HG03175 (cell line): ENCODE measurements around the gene SUV39H1.

Source experiments
- ATAC-seq: cut with Tn5 transposase; IDR thresholded peaks from one replicate; pipeline ENCODE4 v1.9.1; 2021; ENCODE audit warnings: mild to moderate bottlenecking, moderate library complexity; ENCODE audit not compliant: unreplicated experiment

The SUV39H1 gene

DNA sequence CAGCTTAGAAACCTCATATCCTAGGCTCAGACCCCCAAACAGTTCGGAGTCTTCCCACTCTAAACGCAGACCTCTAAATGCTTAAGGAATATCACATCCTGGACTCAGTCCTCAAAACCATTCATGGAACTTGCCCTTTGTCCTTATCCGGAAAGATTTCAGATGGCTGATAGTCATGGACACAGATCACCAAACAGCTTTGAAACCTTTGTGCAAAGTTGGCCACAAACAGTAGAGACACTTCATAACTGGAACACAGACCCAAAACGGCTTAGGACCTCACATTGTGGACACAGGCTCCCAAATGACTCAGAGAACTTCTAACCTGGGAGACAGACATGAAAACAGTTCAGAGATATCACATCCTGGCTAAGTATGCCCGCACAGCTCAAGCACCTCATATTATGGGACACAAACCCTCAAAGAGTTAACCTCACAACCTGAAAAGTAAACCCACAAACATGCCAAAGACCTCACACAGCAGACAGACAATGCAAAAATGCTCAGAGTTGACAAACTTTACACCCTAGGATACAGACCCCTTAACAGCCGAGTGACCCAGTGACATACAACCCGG lies 15.5 kb downstream of the SUV39H1 start:
- ATAC-seq = no peak

DNA sequence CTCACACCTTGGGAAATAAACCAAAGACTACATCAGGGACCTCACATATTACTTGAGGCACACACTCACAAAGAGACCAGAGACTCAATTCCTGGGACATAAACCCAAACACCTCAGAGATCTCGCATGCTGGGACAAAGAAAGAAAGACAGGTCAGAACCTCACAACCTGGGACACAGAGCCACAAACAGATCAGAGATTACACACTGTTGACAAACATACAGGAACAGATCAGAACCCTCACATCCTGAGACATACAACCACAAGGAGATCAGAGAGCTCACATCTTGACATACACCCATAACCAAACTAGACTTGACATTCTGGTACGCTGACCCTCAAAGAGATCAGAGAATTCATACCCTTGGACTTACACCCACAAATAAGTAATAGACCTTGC lies 17.3 kb downstream of the SUV39H1 start:
- ATAC-seq = no peak

DNA sequence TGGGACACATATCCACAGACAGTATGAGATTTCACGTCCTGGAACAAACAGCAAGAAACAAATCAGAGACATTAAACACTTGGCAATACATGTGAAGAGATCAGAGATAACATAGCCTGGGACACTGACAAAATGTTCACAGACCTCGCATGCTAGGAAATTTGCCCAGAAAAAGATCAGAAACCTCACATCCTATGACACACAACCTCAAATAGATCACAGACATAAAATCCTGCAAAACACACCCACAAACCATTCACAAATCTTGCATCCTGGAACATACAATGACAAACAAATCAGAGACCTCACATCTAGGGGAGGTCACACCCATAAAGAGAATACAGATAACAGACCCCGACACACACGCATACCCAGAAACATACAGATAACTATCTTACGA lies 18.0 kb downstream of the SUV39H1 start:
- ATAC-seq = no peak

DNA sequence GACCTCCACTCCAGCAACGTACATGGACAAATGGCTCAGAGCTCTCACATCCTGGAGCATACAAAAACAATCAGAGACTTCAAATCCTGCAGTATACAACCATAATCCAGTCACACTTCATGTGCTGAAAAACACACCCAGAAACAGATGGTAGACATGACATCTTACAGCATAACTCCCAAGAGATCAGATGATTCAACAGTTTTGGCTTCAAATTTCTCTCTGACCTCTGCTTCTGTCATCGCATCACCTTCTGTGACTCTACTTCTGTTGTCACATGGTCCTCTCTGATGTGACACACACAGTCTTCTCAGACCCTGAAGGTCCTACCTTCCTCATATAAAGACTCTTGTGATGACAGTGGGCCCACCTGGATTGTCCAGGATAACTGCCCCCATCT lies 18.5 kb downstream of the SUV39H1 start:
- ATAC-seq = no peak

DNA sequence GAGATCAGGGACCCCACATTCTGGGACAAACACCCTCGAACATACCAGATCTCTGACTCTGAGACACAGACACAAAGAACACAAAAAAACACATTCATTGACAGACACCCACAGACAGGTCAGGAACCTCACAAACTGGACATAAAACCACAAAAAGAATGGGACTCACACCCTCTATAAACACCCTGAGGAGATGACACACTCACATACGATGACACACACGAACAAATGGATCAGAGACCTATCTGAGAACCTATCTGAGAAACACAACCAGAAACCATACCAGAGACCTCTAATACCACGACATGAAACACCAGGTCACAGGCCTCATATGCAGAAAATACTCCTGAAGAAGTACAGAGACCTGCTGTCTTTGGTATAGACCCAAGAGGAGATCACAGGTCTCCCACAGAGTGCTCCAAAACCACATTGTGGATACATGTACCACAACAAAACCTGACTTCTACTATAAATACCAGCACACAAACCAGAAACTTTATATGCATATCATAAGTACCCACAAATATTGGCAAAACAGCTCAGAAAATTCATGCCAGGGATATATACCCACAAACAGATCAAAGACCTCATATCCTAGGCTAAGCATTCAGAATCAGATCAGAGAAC lies 19.5 kb downstream of the SUV39H1 start:
- ATAC-seq = no peak

DNA sequence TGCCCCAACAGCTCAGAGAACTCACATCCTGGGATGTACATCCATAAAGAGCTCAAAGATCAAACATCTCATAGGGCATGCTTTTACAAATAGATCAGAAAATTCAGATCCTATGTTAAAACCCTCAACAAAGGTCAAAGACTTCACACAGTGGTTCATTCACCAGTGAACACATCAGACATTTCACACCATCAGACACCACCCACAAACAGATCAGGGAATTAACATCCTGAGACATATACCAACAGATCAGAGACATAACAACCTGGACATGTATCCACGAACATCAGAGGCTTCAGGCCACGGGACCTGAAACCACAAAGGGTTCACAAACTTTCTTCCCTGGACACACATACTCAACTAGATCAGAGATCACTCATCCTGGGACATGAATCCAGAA lies 23.4 kb downstream of the SUV39H1 start:
- no peak for ATAC-seq

DNA sequence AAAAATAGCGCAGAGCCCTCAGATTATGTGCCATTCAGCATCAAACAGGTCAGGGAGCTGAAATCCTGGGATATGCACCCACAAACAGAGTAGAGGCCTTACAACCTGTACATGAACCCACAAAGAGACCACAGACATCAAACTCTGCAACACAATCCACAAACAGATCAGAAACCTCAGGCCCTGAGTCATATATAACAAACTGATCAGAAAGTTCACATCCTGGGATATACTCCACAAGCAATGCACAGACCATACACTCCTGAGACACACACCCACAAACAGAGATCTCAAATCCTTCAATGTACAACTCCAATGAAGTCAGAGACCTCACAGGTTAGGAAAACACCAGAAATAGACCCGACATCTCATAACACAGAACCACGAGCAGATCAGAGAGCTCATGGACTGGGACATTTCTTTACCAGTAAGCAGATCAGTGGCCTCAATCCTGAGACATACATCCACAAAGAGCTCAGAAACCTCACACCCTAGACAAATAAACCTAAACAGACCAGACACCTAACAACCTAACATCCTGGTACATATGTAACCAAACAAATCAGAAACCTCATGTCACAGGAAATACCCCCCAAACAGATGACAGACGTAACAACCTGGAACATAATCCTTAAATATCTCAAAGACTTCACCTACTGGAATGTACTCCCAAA lies 24.2 kb downstream of the SUV39H1 start:
- ATAC-seq = no peak

DNA sequence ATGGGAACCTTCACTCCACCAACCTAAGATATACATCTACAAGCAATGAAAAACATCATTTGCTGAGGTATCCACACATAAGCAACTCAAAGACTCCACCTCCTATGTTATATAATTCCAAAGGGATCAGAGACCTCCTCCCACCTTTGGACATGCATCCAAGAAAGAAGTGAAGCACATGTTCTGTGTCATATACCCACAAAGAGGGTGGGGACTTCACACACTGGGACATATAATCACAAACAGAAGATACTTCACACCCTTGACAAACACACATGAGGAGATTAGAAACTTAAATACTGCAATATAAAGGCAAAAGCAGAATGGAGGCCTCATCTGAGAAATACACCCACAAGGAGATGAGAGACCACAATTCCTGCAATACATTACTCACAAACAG lies 25.4 kb downstream of the SUV39H1 start:
- no peak for ATAC-seq

DNA sequence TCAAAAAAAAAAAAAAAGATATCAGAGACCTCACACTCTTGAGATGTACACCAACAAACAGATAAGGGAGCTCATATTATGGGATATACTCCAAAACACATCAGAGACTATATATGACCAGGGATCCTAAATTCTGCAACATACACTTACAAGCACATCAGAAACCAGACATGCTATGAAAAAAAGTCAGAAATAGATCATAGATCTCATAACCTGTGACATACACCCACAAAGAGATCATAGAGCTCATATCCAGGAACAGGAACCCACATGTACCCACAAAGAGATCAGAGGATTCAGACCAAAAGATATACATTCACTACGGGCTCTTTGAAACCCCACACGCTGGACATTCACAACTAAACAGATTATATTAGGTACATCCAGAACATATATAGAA lies 30.1 kb downstream of the SUV39H1 start:
- ATAC-seq = no peak

DNA sequence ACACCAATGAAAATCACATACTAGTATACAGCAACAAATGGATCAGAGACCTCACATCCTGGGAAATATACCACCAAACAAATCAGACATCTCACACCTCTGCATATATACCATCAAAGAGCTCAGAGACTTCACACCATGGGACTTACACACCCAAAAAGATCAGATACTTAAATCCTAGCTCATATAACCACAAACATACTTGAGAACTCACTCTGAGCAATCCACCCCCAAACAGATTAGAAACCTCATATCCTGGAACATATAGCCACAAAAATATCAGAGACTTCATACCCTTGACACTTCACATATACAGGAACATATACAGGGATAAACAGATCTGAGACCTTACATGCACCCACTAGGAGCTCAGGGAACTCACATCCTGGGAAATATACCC lies 32.1 kb downstream of the SUV39H1 start:
- no peak for ATAC-seq

DNA sequence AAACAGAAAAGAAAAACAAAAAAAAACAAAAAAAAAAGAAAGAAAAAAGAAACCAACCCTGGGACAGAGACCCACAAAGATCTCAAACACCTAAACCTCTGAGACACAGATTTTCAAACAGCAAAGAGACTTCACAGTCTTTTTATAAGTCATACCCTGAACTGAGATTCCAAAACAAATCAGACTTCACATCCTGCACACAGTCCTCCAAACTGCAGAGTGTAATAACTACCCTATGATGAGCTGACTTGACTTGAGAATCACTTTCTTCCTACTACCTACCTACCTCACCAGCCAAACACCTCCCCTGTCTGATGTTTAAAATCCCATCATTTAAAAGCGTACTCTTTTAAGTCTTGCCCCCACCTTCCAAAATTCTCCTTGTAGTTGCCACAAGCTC lies 39.8 kb downstream of the SUV39H1 start:
- no peak for ATAC-seq

DNA sequence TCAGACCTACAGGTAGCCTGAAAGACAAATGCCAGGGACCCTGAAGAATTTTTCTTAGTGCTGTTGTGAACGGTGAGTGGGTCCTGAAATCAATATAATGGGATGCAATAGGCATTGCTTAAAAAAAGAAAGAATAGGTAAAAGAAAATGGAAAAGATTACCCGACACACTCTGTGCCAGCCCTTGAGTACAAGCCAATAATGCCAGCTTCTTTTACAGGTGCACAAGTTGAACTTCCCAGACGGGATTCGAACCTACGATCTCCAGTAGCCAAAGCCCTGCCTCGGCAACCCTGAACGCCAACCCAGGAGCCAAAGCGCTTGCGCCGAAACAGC lies 40.3 kb downstream of the SUV39H1 start:
- ATAC-seq = no peak

DNA sequence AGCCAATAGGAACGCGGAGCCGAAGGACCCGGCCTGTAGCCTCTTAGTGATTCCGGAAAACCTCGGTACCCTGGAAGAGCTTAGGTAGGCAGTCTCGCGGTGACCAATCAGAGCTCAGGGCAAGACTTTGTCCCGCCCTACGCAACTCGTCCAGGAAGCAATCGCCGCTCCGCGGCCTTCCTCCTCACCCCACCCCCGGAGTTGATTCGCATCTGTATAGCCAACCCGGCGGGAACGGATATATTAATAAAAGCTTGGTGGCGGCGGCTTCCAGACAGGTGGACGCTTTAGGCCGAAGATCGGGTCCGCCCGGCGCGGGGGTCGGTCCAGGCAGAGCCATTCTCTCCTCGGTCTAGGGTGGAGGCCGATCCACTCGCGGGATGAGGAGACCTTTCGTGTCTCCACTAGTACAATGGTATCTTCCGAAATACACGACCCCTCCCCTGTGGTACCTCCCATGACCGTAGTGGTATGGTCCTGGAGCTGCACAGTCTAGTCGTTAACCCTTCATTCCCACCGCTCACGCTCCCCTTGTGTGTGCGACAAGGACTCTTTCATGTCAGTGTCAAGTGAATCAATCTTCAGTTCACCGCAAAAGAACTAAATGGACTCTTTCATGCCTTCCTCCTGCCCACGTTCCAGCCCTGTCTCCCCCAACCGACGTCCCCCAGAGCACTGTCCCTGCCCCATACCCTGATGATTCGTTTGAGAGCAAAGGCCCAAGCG lies 40.8 kb downstream of the SUV39H1 start:
- peak; percentile 98 for ATAC-seq

DNA sequence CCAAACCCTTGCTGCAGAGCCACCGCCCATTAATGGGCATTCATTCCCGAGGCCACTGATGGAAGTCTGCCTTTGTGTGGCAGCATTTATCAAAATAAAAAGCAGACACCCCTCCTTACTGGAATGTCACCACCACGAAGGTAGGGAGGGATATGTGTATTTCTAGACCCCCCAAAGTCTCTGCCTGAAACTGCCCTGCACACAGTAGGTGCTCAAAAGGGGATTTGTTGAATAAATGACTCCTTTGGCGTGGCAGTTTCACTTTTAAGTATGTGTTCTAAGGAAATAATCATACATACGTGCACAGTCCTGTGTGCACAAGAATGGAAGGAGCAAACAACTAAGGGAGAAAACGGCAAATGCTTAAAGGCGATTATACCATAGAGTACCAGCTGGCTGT lies 41.4 kb downstream of the SUV39H1 start:
- no peak for ATAC-seq

DNA sequence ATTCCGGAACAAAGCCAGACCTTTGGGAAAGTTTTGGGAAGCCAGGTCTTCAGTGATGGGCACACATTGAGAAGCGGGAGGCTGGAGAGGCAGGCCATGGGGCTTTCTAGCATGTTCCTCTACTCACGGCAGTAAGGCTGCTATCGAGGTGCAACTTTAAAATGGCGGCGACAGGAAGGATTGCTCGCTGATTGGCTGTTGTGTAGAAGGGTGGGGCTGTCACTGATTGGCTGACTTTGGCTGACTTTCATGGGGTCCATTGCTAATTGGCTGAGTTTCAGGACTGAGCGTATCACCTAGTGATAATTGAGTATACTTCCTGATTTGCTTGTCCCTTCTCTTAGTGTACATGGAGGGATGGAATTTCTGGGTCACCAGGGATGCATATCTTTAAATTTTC lies 45.3 kb downstream of the SUV39H1 start:
- ATAC-seq = no peak

DNA sequence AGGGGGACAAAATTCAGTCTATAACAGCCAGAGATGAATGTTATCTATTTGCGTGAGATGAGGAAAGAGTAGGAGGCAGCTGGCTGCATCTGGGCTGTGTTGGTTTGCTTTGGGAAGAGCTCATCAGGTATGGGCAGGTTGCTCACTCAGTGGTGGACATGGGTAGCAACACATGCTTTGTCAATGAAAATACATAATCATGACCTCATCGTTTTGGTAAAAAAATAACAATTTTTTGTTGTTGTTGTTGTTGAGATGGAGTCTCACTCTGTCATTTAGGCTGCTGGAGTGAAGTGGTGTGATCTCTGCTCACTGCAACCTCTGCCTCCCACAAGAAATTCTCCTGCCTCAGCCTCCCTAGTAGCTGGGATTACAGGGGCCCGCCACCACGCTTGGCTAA lies 48.7 kb downstream of the SUV39H1 start:
- ATAC-seq = no peak

DNA sequence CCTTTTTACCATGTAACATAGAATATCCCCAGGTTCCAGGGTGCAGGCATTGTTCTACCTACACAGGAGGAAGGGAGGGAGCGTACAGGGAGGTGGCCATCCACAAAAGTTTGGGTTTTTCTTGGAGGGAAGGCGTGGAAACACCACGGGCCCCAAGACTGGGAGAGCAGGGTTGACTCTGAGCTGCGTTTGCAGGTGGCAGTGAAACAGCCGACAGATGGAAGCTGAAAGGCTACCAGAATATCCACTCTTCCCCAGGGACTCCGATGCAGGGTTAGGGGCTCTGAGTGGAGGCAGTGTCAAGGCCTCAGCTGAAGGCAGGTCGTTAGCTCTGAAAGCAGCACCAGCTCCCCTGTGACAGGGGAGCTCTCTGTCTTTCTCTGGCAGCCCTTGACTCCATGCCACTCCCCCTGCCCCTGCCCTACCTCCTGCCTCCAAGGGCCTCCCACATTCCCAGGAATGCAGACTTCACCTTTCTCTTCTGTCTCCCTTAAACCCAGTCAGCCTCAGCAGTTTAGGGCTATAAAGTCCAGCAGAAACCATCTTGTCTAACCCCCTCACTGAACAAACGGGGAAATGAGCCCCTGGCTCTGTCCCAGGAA lies 51.0 kb downstream of the SUV39H1 start:
- ATAC-seq = no peak

DNA sequence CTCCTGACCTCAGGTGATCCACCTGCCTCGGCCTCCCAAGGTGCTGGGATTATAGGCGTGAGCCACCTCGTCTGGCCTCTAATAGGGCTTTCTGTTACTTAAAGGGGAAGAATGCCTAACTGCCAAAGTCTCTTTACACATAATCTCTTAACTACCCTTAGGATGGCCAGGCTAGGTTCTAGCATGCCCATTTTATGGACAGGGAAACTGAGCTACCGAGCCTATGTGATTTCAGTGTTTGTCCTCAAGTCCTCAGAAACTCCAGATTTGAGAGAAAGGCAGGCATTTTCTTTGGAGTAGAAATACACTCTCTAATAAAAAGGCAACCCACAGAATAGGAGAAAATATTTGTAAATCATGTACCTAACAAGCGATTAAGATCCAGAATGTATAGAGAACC lies 52.6 kb downstream of the SUV39H1 start:
- ATAC-seq = no peak

DNA sequence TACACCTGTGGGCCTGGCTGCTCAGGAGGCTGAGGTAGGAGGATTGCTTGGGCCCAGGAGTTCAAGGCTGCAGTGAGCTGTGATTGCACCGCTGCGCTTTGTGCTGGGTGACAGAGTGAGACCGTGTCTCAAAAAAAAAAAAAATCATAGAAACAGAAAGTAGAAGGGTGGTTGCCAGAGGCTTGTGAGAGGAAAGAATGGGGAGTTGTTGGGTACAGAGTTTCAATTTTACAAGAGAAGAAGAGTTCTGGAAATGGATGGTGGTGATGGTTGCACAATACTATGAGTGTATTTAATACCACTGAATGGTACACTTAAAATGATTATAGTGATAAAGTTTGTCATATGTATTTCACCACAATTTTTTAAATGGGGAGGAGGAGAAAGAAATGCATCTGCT lies 54.8 kb downstream of the SUV39H1 start:
- no peak for ATAC-seq

DNA sequence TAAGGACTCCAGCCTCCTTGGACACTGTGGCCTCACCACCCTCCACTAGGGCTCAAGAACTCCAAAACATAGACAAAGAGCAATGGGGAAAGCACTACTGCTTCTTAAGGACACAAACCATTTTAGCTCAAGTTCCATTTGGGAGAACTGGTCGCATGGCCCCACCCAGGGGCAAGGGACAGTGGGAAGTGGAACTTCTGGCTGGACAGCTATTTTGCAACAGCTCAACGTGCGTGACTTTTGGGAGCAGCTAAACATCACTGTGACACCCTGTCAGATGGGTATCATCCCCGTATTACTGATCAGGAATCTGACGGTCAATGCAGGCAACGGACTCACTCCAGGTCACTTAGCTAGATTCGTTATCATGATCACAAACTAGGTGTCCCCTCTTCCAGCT lies 56.0 kb downstream of the SUV39H1 start:
- no peak for ATAC-seq

DNA sequence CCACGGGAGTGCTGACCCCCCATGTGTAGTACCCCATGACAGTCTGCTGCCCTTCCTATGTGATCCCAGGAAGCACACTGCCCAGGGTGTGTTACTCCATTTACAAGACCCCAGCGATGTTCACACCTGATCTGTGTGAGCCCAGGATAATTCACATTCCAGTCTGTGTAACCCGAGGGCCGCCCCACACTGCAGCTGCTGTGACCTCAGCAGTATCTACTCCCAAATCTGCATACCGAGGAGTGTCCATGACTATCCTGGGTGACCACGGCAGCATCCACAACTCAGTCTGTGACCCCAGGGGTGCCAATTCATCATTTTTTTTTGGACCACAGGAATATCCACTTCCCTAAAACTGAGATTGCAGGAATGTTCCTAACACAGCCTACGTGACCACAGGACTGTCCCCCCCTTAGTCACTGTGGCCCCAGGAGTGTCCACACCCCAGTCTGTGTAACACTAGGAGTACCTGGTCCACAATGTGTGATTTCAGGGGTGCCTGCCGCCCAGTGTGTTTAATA lies 57.2 kb downstream of the SUV39H1 start:
- no peak for ATAC-seq

DNA sequence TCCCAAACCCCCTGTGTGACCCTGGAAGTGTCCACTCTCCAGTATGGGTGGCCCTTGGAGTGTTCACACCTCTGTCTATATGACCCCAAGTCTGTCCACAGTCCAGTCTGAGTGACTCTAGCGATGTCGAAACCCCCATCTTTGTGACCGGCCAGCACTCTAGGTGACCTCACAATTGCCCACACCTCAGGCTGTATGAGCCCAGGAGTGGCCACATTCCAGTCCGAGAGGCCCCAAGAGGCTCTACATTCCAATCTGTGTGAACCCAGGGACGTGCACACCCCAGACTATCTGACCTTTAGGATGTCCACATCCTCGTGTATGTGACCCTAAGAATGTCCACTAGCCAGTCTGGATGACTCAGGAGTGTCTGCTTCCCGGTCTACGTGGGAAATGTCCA lies 57.7 kb downstream of the SUV39H1 start:
- no peak for ATAC-seq
